ENCODE data around the gene MSL1. TPM values are rescaled to one million over a fixed set of nuclear protein-coding genes. Genes with fewer than 3 reads are reported as not detected.

The MSL1 gene
- total and polyA plus RNA-seq, 9 of the 15 experiments (the other 6 are each of a cell fraction or from before 2014, with no cell fraction given): 13.8 to 120 (median 61.9) TPM

- TF ChIP-seq, protein P1, sequence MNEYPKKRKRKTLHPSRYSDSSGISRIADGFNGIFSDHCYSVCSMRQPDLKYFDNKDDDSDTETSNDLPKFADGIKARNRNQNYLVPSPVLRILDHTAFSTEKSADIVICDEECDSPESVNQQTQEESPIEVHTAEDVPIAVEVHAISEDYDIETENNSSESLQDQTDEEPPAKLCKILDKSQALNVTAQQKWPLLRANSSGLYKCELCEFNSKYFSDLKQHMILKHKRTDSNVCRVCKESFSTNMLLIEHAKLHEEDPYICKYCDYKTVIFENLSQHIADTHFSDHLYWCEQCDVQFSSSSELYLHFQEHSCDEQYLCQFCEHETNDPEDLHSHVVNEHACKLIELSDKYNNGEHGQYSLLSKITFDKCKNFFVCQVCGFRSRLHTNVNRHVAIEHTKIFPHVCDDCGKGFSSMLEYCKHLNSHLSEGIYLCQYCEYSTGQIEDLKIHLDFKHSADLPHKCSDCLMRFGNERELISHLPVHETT (CRISPR knock-in tag; conservative IDR thresholded peaks at IDR 0.05 in 1 of 2, IDR thresholded peaks at IDR 0.05 in 1 of 2): peak in 1 of 2 experiments; percentile 43; a peak in 1 of 4 replicates
- TF ChIP-seq TCF15 (CRISPR knock-in tag; IDR thresholded peaks at IDR 0.05): no peak
- TF ChIP-seq ZNF79 (CRISPR knock-in tag; IDR thresholded peaks at IDR 0.05; ENCODE audit: low read depth): no peak
- TF ChIP-seq, protein P2, sequence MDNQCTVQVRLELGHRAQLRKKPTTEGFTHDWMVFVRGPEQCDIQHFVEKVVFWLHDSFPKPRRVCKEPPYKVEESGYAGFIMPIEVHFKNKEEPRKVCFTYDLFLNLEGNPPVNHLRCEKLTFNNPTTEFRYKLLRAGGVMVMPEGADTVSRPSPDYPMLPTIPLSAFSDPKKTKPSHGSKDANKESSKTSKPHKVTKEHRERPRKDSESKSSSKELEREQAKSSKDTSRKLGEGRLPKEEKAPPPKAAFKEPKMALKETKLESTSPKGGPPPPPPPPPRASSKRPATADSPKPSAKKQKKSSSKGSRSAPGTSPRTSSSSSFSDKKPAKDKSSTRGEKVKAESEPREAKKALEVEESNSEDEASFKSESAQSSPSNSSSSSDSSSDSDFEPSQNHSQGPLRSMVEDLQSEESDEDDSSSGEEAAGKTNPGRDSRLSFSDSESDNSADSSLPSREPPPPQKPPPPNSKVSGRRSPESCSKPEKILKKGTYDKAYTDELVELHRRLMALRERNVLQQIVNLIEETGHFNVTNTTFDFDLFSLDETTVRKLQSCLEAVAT (IDR thresholded peaks at IDR 0.05): no peak
- no peak for TF ChIP-seq SNRNP70 (optimal IDR thresholded peaks at IDR 0.05; ENCODE audit: low read depth, low read length)
- no peak for TF ChIP-seq ZNF512 (tag; IDR thresholded peaks at IDR 0.05)
- TF ChIP-seq, protein P3, sequence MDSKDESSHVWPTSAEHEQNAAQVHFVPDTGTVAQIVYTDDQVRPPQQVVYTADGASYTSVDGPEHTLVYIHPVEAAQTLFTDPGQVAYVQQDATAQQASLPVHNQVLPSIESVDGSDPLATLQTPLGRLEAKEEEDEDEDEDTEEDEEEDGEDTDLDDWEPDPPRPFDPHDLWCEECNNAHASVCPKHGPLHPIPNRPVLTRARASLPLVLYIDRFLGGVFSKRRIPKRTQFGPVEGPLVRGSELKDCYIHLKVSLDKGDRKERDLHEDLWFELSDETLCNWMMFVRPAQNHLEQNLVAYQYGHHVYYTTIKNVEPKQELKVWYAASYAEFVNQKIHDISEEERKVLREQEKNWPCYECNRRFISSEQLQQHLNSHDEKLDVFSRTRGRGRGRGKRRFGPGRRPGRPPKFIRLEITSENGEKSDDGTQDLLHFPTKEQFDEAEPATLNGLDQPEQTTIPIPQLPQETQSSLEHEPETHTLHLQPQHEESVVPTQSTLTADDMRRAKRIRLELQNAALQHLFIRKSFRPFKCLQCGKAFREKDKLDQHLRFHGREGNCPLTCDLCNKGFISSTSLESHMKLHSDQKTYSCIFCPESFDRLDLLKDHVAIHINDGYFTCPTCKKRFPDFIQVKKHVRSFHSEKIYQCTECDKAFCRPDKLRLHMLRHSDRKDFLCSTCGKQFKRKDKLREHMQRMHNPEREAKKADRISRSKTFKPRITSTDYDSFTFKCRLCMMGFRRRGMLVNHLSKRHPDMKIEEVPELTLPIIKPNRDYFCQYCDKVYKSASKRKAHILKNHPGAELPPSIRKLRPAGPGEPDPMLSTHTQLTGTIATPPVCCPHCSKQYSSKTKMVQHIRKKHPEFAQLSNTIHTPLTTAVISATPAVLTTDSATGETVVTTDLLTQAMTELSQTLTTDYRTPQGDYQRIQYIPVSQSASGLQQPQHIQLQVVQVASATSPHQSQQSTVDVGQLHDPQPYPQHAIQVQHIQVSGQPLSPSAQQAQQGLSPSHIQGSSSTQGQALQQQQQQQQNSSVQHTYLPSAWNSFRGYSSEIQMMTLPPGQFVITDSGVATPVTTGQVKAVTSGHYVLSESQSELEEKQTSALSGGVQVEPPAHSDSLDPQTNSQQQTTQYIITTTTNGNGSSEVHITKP (IDR thresholded peaks at IDR 0.05; ENCODE audit: partially characterized antibody): no peak
- TF ChIP-seq, protein P4, sequence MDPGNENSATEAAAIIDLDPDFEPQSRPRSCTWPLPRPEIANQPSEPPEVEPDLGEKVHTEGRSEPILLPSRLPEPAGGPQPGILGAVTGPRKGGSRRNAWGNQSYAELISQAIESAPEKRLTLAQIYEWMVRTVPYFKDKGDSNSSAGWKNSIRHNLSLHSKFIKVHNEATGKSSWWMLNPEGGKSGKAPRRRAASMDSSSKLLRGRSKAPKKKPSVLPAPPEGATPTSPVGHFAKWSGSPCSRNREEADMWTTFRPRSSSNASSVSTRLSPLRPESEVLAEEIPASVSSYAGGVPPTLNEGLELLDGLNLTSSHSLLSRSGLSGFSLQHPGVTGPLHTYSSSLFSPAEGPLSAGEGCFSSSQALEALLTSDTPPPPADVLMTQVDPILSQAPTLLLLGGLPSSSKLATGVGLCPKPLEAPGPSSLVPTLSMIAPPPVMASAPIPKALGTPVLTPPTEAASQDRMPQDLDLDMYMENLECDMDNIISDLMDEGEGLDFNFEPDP (CRISPR knock-in tag; IDR thresholded peaks at IDR 0.05): no peak
- peak in 1 of 2 experiments; percentile 77; a peak in 1 of 4 replicates for TF ChIP-seq ARNT (IDR thresholded peaks at IDR 0.05)
- no peak for TF ChIP-seq ZNF551 (CRISPR knock-in tag; IDR thresholded peaks at IDR 0.05)
- peak; percentile 45; the same call in 1 of the 2 replicates for TF ChIP-seq ARID2 (IDR thresholded peaks at IDR 0.05)
- TF ChIP-seq POLR2A (conservative IDR thresholded peaks at IDR 0.05): no peak; the same call in 1 of the 2 replicates
- no peak for TF ChIP-seq FUS (optimal IDR thresholded peaks at IDR 0.05; ENCODE audit: low read depth, low read length)
These were observed 23.6 kb upstream of the MSL1 start (continued) for GRCh38 chr17:40097931-40098845.
